K562 (cell line): ENCODE data around the gene TEDC1. TPM values are rescaled to one million over a fixed set of nuclear protein-coding genes. Genes with fewer than 3 reads are reported as not detected.

ENCODE experiments used
- ATAC-seq: fragments of 200-7000 bp; cut with Tn5 transposase; 3 replicates; pipeline ENCODE4 v1.9.1; 2020; ENCODE audit warnings: moderate library complexity
- BruUV-seq: library from RNA; stranded (reverse); fragments of 400-500 nt; replicated peaks from 2 replicates; lab custom pipeline; 2021; lab: Mats Ljungman, UMichigan
- CTCF ChIA-PET: fragments of 300-600 bp; formaldehyde crosslinking; extraction: SDS; loops from one replicate; lab custom pipeline; 2021; ENCODE audit warnings: low intra/inter-chr PET ratio; lab: Yijun Ruan, JAX
- POLR2A ChIA-PET: fragments of 300-600, 350-650 bp; sonication (Branson Sonifier 250); formaldehyde crosslinking; extraction: SDS; loops from one replicate; lab custom pipeline; 2021; ENCODE audit warnings: antibody characterized with exemption, inconsistent platforms; lab: Yijun Ruan, JAX
- DNase-seq, 4 experiments: peaks; one replicate each; pipeline versions ENCODE4 v3.0.0 to v3.0.0-alpha.2; 2011 to 2018; ENCODE audit warnings: low spot score in 3 of 4, mixed read lengths in 3 of 4; ENCODE audit errors: extremely low read depth in 1 of 4
- FAIRE-seq: peaks from 2 replicates; lab custom pipeline; 2011; peaks lifted over from hg19 to GRCh38; lab: Jason Lieb, UNC
- H2AFZ ChIP-seq: 2 replicates; pipeline ENCODE4 v1.6.0; 2011; ENCODE audit warnings: low read depth, low read length, control low read depth, inconsistent platforms
- H3K27ac ChIP-seq: fragments of 200-600 bp; 3 replicates; pipeline ENCODE4 v1.8.0; 2011; ENCODE audit warnings: low read depth, mild to moderate bottlenecking, control low read depth, inconsistent platforms, low read length, moderate library complexity, mixed read lengths; ENCODE audit errors: extremely low read depth
- H3K27me3 ChIP-seq, 2 experiments: fragments of 300-600 bp in 1 of 2; 2 replicates in 1 of 2; 3 replicates in 1 of 2; pipeline versions ENCODE4 v1.6.0 to v1.8.0; 2011; ENCODE audit warnings: inconsistent platforms in 2 of 2, low read length in 2 of 2, mild to moderate bottlenecking in 1 of 2, mixed read lengths in 1 of 2, moderate library complexity in 1 of 2; ENCODE audit not compliant: control insufficient read depth in 2 of 2, insufficient read depth in 2 of 2
- H3K36me3 ChIP-seq: fragments of 300-600 bp; 3 replicates; pipeline ENCODE4 v1.8.0; 2011; ENCODE audit warnings: mild to moderate bottlenecking, low read length, inconsistent platforms; ENCODE audit not compliant: control insufficient read depth, insufficient read depth
- H3K4me1 ChIP-seq, 2 experiments: fragments of 200-600 bp in 1 of 2; replicated peaks in 1 of 2; 2 replicates in 1 of 2; 3 replicates in 1 of 2; pipeline versions ENCODE4 v1.5.1 to v1.8.0; 2011; ENCODE audit warnings: inconsistent platforms in 2 of 2, low read length in 2 of 2, mild to moderate bottlenecking in 1 of 2, mixed read lengths in 1 of 2, moderate library complexity in 1 of 2; ENCODE audit not compliant: control insufficient read depth in 2 of 2, insufficient read depth in 2 of 2
- H3K4me2 ChIP-seq: 2 replicates; pipeline ENCODE4 v1.6.1; 2011; ENCODE audit warnings: low read length, control low read depth, inconsistent platforms, mixed read lengths; ENCODE audit not compliant: insufficient read depth
- H3K4me3 ChIP-seq: fragments of 200-600 bp; sonication (generic), shearing (Covaris generic); 2 replicates; pipeline ENCODE4 v1.5.1; 2016; ENCODE audit warnings: control low read depth, inconsistent platforms
- H3K79me2 ChIP-seq: fragments of 200-600 bp; 3 replicates; pipeline ENCODE4 v1.8.0; 2011; ENCODE audit warnings: low read length, inconsistent platforms; ENCODE audit not compliant: control insufficient read depth, insufficient read depth
- H3K9ac ChIP-seq, 2 experiments: 2 replicates each; pipeline versions ENCODE4 v1.6.0 to v1.6.1; 2011; ENCODE audit warnings: low read depth in 2 of 2, low read length in 2 of 2, control low read depth in 1 of 2, inconsistent platforms in 1 of 2, mild to moderate bottlenecking in 1 of 2, mixed read lengths in 1 of 2; ENCODE audit not compliant: insufficient read depth in 1 of 2
- H3K9me1 ChIP-seq: one replicate; pipeline ENCODE4 v1.6.0; 2011; ENCODE audit warnings: inconsistent platforms, mild to moderate bottlenecking, low read length, moderate library complexity; ENCODE audit not compliant: control insufficient read depth, insufficient read depth
- H3K9me3 ChIP-seq: replicated peaks from 2 replicates; pipeline ENCODE4 v1.5.1; 2011; ENCODE audit warnings: low read depth, low read length, inconsistent platforms; ENCODE audit not compliant: control insufficient read depth, insufficient read depth
- H4K20me1 ChIP-seq: replicated peaks from 2 replicates; pipeline ENCODE4 v1.6.1; 2011; ENCODE audit warnings: low read length, inconsistent platforms, mixed read lengths; ENCODE audit not compliant: control insufficient read depth, insufficient read depth
- CBX5 ChIP-seq: IDR thresholded peaks from 2 replicates; pipeline ENCODE4 v1.6.1; 2014; ENCODE audit warnings: low read depth, borderline replicate concordance
- EGR1 ChIP-seq: fragments of 450-650 bp; conservative IDR thresholded peaks from 2 replicates; pipeline ENCODE4 v1.6.1; 2017; ENCODE audit warnings: mild to moderate bottlenecking
- HNRNPLL ChIP-seq: fragments of 200-400 bp; formaldehyde crosslinking; IDR thresholded peaks from 2 replicates; pipeline ENCODE4 v1.6.1; 2017; ENCODE audit warnings: low read length, low read depth, mild to moderate bottlenecking; ENCODE audit not compliant: poor library complexity, severe bottlenecking
- MEF2A ChIP-seq: IDR thresholded peaks from 2 replicates; pipeline ENCODE4 v1.6.1; 2011; ENCODE audit warnings: low read depth, mild to moderate bottlenecking, low read length, moderate library complexity; ENCODE audit not compliant: control insufficient read depth
- POLR2A ChIP-seq: fragments of 450-650 bp; conservative IDR thresholded peaks from 2 replicates; pipeline ENCODE4 v1.6.1; 2016
- WGBS: fragments of 100-300 bp; shearing (Covaris generic); methylation state at CpG from one replicate; pipeline ENCODE4 v1.1.6; 2016; ENCODE audit warnings: low coverage, mixed read lengths; ENCODE audit not compliant: insufficient coverage; ENCODE audit errors: missing lambda C conversion rate; 5-methylcytosine and 5-hydroxymethylcytosine counted together
- in situ Hi-C: fragments of 300-500 bp; cut with MboI; formaldehyde crosslinking; loops from 4 replicates; pipeline ENCODE4 v1.15.0; 2018; ENCODE audit warnings: inconsistent platforms, mixed read lengths
- intact Hi-C: fragments of 100-400 bp; cut with micrococcal nuclease; formaldehyde crosslinking; loops from 2 replicates; pipeline ENCODE4 v1.14.2; 2022
- polyA plus RNA-seq, 8 experiments: library from polyadenylated mRNA; depleted of rRNA in 4 of 8; stranded (reverse) in 5 of 8; unstranded in 3 of 8; fragments of >200 nt; fragmentation: Nextera tagmentation in 2 of 8; fragmentation: Illumina TruSeq in 1 of 8; extraction: Ambion mirVana in 2 of 8; extraction: Trizol in 1 of 8; gene quantifications; 2 replicates each; pipeline versions ENCODE4 v1.2.1 to v1.2.3, GENCODE V29; 2011 to 2014; ENCODE audit warnings: inconsistent platforms in 1 of 8, missing spikeins in 1 of 8
- total RNA-seq, 7 experiments: library from RNA; depleted of rRNA in 6 of 7; stranded (reverse); fragments of >200 nt in 6 of 7; fragmentation: Illumina TruSeq in 2 of 7; extraction: Trizol in 2 of 7; gene quantifications; 2 replicates each; pipeline versions ENCODE4 v1.2.1 to v1.2.3, GENCODE V29; 2011 to 2021; ENCODE audit warnings: low replicate concordance in 1 of 7

TEDC1 gene
- total and polyA plus RNA-seq, 9 of the 15 experiments (the other 6 are each of a cell fraction or from before 2014, with no cell fraction given): 0.21 to 28.3 (median 5.9) TPM

- no peaks in the 10 kb centered on the region for H3K79me2 ChIP-seq
- H3K4me2 ChIP-seq: no peak overlapping the region
- DNase-seq (no peak), FAIRE-seq (no peak), ATAC-seq (no peak)
- in situ Hi-C loops: no loop called here
- CTCF ChIA-PET: no interaction called here
- no peaks in the 10 kb centered on the region for H3K9me3 ChIP-seq
- no peak overlapping the region for H3K9ac ChIP-seq
- POLR2A ChIA-PET: no interaction called here
- intact Hi-C loops: no loop called here
- no peaks in the 10 kb centered on the region for H4K20me1 ChIP-seq
- TF ChIP-seq CBX5 (no peak), MEF2A (no peak), EGR1 (no peak), POLR2A (no peak)
- peaks cover 0 to 12% of the 10 kb centered on the region in 2 experiments; a peak in 2 of 5 replicates for H3K4me1 ChIP-seq
- 28% methylated on average over 4 of the region's 16 CpGs for WGBS
- no peaks in the 10 kb centered on the region for H3K36me3 ChIP-seq
- no peaks in the 10 kb centered on the region for H3K9me1 ChIP-seq
- H2AFZ ChIP-seq: no peak overlapping the region
- no peak overlapping the region for H3K4me3 ChIP-seq
- H3K27ac ChIP-seq: no peak overlapping the region
- H3K27me3 ChIP-seq: peaks cover 12 to 36% of the 10 kb centered on the region in 2 experiments
- BruUV-seq: no TSS peak
Observed at GRCh38 chr14:105505101-105505500, 14.1 kb downstream of the TEDC1 start.

GRCh38 chr14:105507247-105507646, 16.2 kb downstream of the TEDC1 start:
- H3K4me1 ChIP-seq: peaks cover 0 to 5% of the 10 kb centered on the region in 2 experiments; a peak in 2 of 5 replicates
- in situ Hi-C loops: no loop called here
- no peak overlapping the region for H3K4me2 ChIP-seq
- H3K9ac ChIP-seq: peak overlapping the region in 1 of 2 experiments; percentile 17; a peak in 1 of 4 replicates
- H3K9me3 ChIP-seq: no peaks in the 10 kb centered on the region
- 6% methylated on average over 11 of the region's 17 CpGs for WGBS
- no peak overlapping the region for H3K4me3 ChIP-seq
- ChIA-PET POLR2A (interaction anchor here (0.7 kb wide), 1 partner anchor 29 kb away, joined by 4 read pairs; no protein-coding TSS in a partner anchor), CTCF (no interaction called here)
- BruUV-seq: no TSS peak
- TF ChIP-seq HNRNPLL: no peak
- H2AFZ ChIP-seq: no peak overlapping the region
- FAIRE-seq (no peak), DNase-seq (no peak), ATAC-seq (no peak)
- peaks cover 19 to 47% of the 10 kb centered on the region in 2 experiments for H3K27me3 ChIP-seq
- H3K9me1 ChIP-seq: no peaks in the 10 kb centered on the region
- H3K27ac ChIP-seq: no peak overlapping the region
- H3K36me3 ChIP-seq: no peaks in the 10 kb centered on the region
- intact Hi-C loops: no loop called here
- no peaks in the 10 kb centered on the region for H3K79me2 ChIP-seq
- no peaks in the 10 kb centered on the region for H4K20me1 ChIP-seq
